Gastroesophageal sphincter (tissue), 3 donors: Measurements from ENCODE around the gene OR6B1.

Source experiments
- CTCF ChIP-seq, 4 experiments: fragments of 200-600 bp in 2 of 4; fragments of 450-650 bp in 2 of 4; sonication (generic) in 1 of 4; IDR thresholded peaks; one replicate each; pipeline ENCODE4 v1.5.1; 2017 to 2019; ENCODE audit warnings: antibody characterized with exemption in 4 of 4, mild to moderate bottlenecking in 2 of 4, moderate library complexity in 2 of 4
- POLR2A ChIP-seq, 2 donors: fragments of 450-650 bp; IDR thresholded peaks; one replicate each; pipeline ENCODE4 v1.6.1; 2017; ENCODE audit warnings: antibody characterized with exemption in 2 of 2, mild to moderate bottlenecking in 2 of 2, moderate library complexity in 1 of 2
- POLR2AphosphoS5 ChIP-seq: sonication (generic); formaldehyde crosslinking; IDR thresholded peaks from one replicate; pipeline ENCODE4 v1.6.1; 2017; ENCODE audit warnings: antibody characterized with exemption

- TF ChIP-seq CTCF (IDR thresholded peaks at IDR 0.05) (no peak), POLR2A (IDR thresholded peaks at IDR 0.05) (no peak), POLR2AphosphoS5 (no peak)
Observed at GRCh38 chr7:144006029-144006691, 6.0 kb downstream of the OR6B1 start.
